T-helper 2 cell treated with Interferon-gamma antibody and Interleukin-4, amounts not matched to agents 100 ng/mL and 5 ng/mL, for 36 hours (primary cell): ENCODE measurements around the gene DNAH12. TPM values are rescaled to one million over a fixed set of nuclear protein-coding genes. Genes with fewer than 3 reads are reported as not detected.

Source experiments
- intact Hi-C: fragments of 100-400 bp; cut with micrococcal nuclease; formaldehyde crosslinking; loops from one replicate; pipeline ENCODE4 v1.15.1; 2023
- total RNA-seq: library from RNA; stranded (reverse); gene quantifications from 2 replicates; pipeline ENCODE4 v1.2.3, GENCODE V29; 2022

The DNAH12 gene
- 0.14 TPM in 1 of 2 replicates, not detected in the other for total RNA-seq

- intact Hi-C loops, result no loop called here
Observed at GRCh38 chr3:57544181-57545125, at the start of gene DNAH12. DNAH12 (minus strand) TSS chr3:57544344; CDS start chr3:57542870, 1,474 bp downstream.

- intact Hi-C loops, result loop anchor here (10.0 kb wide), 1 partner anchor 62 kb away; no protein-coding TSS in a partner anchor
Observed at GRCh38 chr3:57592306-57592705, 48.2 kb upstream of the DNAH12 start.

GRCh38 chr3:57587905-57588304 is 43.8 kb upstream of the DNAH12 start:
- intact Hi-C loops, result no loop called here

- intact Hi-C loops, result no loop called here
Observed at GRCh38 chr3:57586778-57587177, 42.6 kb upstream of the DNAH12 start.

- intact Hi-C loops, result no loop called here
Observed at GRCh38 chr3:57583544-57583943, 39.4 kb upstream of the DNAH12 start.

- intact Hi-C loops, result no loop called here
Observed at GRCh38 chr3:57582474-57583168, 38.5 kb upstream of the DNAH12 start.

- intact Hi-C loops, result no loop called here
Observed at GRCh38 chr3:57577801-57578200, 33.7 kb upstream of the DNAH12 start.

GRCh38 chr3:57575966-57576626 is 32.0 kb upstream of the DNAH12 start:
- intact Hi-C loops, result no loop called here

GRCh38 chr3:57572096-57572495 is 28.0 kb upstream of the DNAH12 start:
- intact Hi-C loops, result no loop called here

- intact Hi-C loops, result no loop called here
Observed at GRCh38 chr3:57570878-57571277, 26.7 kb upstream of the DNAH12 start.

GRCh38 chr3:57569859-57570450 is 25.8 kb upstream of the DNAH12 start:
- intact Hi-C loops, result no loop called here

GRCh38 chr3:57559526-57559925 is 15.4 kb upstream of the DNAH12 start:
- intact Hi-C loops, result loop anchor here (5.0 kb wide), 2 partner anchors 332 to 642 kb away; partner anchors contain the start of gene APPL1

GRCh38 chr3:57557085-57557537 is 13.0 kb upstream of the DNAH12 start:
- intact Hi-C loops, result loop anchor here (5.0 kb wide), 2 partner anchors 330 to 640 kb away; partner anchors contain the start of gene APPL1

- intact Hi-C loops, result loop anchor here (1.0 to 5.0 kb wide), 5 partner anchors 41 to 639 kb away; partner anchors contain the start of genes APPL1, ARF4 and SLMAP
Observed at GRCh38 chr3:57556459-57557084, 12.4 kb upstream of the DNAH12 start.

GRCh38 chr3:57555738-57556458 is 11.8 kb upstream of the DNAH12 start, which contains the start of gene PDE12:
PDE12 (plus strand) TSS chr3:57556274; CDS start chr3:57556380, 106 bp downstream.
- intact Hi-C loops, result loop anchor here (1.0 to 5.0 kb wide), 5 partner anchors 41 to 639 kb away; partner anchors contain the start of genes APPL1, ARF4 and SLMAP

- intact Hi-C loops, result loop anchor here (5.0 kb wide), 2 partner anchors 328 to 638 kb away; partner anchors contain the start of gene APPL1
Observed at GRCh38 chr3:57555306-57555705, 11.2 kb upstream of the DNAH12 start.

GRCh38 chr3:57546616-57547015 is 2.5 kb upstream of the DNAH12 start:
- intact Hi-C loops, result no loop called here

GRCh38 chr3:57545636-57546268 is 1.6 kb upstream of the DNAH12 start:
- intact Hi-C loops, result no loop called here

- intact Hi-C loops, result no loop called here
Observed at GRCh38 chr3:57538465-57538864, 5.7 kb downstream of the DNAH12 start.
